Neural progenitor cell (in vitro differentiated cells): ENCODE results near the gene ADCY6. TPM values are rescaled to one million over a fixed set of nuclear protein-coding genes. Genes with fewer than 3 reads are reported as not detected.

Experiments
- DNase-seq: peaks from one replicate; pipeline ENCODE4 v3.0.0-alpha.2; 2016; ENCODE audit warnings: low spot score
- H2AFZ ChIP-seq: fragments of 200-600 bp; sonication (generic); replicated peaks from 2 replicates; pipeline ENCODE4 v1.6.1; 2016; ENCODE audit warnings: antibody characterized with exemption
- H3F3A ChIP-seq: fragments of 200-600 bp; sonication (generic); 2 replicates; pipeline ENCODE4 v1.6.1; 2016; ENCODE audit warnings: antibody characterized with exemption, low read depth
- H3K27ac ChIP-seq: fragments of 200-600 bp; sonication (generic); 2 replicates; pipeline ENCODE4 v1.5.1; 2016; ENCODE audit warnings: mild to moderate bottlenecking
- H3K27me3 ChIP-seq: fragments of 200-600 bp; sonication (generic); 2 replicates; pipeline ENCODE4 v1.6.1; 2016; ENCODE audit warnings: mild to moderate bottlenecking, moderate library complexity
- H3K36me3 ChIP-seq: fragments of 200-600 bp; sonication (generic); 2 replicates; pipeline ENCODE4 v1.5.1; 2016
- H3K4me1 ChIP-seq: fragments of 200-600 bp; sonication (generic); 2 replicates; pipeline ENCODE4 v1.6.1; 2016; ENCODE audit warnings: mixed run types
- H3K4me2 ChIP-seq: fragments of 200-600 bp; sonication (generic); 2 replicates; pipeline ENCODE4 v1.6.1; 2016
- H3K4me3 ChIP-seq: fragments of 200-600 bp; sonication (generic); 2 replicates; pipeline ENCODE4 v1.5.1; 2016
- H3K79me2 ChIP-seq: fragments of 200-600 bp; sonication (generic); 2 replicates; pipeline ENCODE4 v1.6.1; 2016; ENCODE audit warnings: low read depth
- H3K9ac ChIP-seq: fragments of 200-600 bp; sonication (generic); 2 replicates; pipeline ENCODE4 v1.6.1; 2016
- H3K9me3 ChIP-seq: fragments of 200-600 bp; sonication (generic); 2 replicates; pipeline ENCODE4 v1.5.1; 2016; ENCODE audit warnings: low read depth
- H4K20me1 ChIP-seq: fragments of 200-600 bp; sonication (generic); 2 replicates; pipeline ENCODE4 v1.6.1; 2016; ENCODE audit warnings: low read depth
- H3K27ac Mint-ChIP-seq: 3 replicates; pipeline ENCODE4 v1.8.0; 2021; ENCODE audit warnings: mixed read lengths
- H3K27me3 Mint-ChIP-seq: 2 replicates; pipeline ENCODE4 v1.8.0; 2022; ENCODE audit warnings: low read depth, mild to moderate bottlenecking, inconsistent platforms, moderate library complexity, mixed read lengths; ENCODE audit not compliant: insufficient read depth
- H3K36me3 Mint-ChIP-seq: 3 replicates; pipeline ENCODE4 v1.8.0; 2021; ENCODE audit warnings: mixed read lengths
- H3K4me1 Mint-ChIP-seq: 3 replicates; pipeline ENCODE4 v1.8.0; 2021; ENCODE audit warnings: mixed read lengths
- H3K4me3 Mint-ChIP-seq: 3 replicates; pipeline ENCODE4 v1.8.0; 2021; ENCODE audit warnings: mild to moderate bottlenecking, moderate library complexity, mixed read lengths
- H3K9me3 Mint-ChIP-seq: 3 replicates; pipeline ENCODE4 v1.8.0; 2020; ENCODE audit warnings: mixed read lengths
- EZH2 ChIP-seq: fragments of 200-600 bp; sonication (generic); IDR thresholded peaks from 2 replicates; pipeline ENCODE4 v1.6.1; 2017; ENCODE audit warnings: antibody characterized with exemption, mild to moderate bottlenecking, moderate library complexity
- EZH2phosphoT487 ChIP-seq: fragments of 200-600 bp; sonication (generic); IDR thresholded peaks from 2 replicates; pipeline ENCODE4 v1.6.1; 2017; ENCODE audit warnings: antibody characterized with exemption
- total RNA-seq: library from RNA; depleted of rRNA; stranded (reverse); fragments of >200 nt; gene quantifications from 2 replicates; pipeline ENCODE4 v1.2.3, GENCODE V29; 2015; ENCODE audit warnings: low replicate concordance
- TF ChIP-seq, protein P1 (sequence below): fragments of 200-600 bp; sonication (generic); IDR thresholded peaks from 2 replicates; pipeline ENCODE4 v1.5.1; 2017; ENCODE audit warnings: antibody characterized with exemption, mild to moderate bottlenecking

Gene ADCY6
- total RNA-seq, 1 donor from 2014 or later: 22.4 TPM

DNA sequence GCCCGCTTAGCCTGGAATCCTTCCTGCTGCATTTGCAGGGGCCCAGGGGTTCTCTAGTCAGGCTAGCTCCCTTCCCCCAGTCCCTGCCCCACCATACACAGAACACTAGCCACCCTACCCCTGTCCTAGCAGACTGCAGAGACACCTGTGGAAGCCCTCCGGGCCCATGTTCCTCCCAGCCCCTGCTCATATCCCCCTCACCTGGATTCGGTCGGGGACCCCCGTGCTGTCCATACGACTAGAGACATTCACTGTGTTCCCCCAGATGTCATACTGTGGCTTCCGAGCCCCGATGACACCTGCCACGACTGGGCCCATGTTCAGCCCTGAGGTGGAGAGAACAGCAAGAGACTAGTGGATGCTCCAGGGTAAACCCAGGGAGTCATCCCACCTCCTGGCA lies 20.2 kb downstream of the ADCY6 start:
- Mint-ChIP-seq H3K9me3 (no peaks in the 10 kb centered on the region), H3K4me3 (no peak overlapping the region), H3K27ac (peak overlapping the region; percentile 78), H3K36me3 (peaks cover 42% of the 10 kb centered on the region), H3K27me3 (peaks cover 13% of the 10 kb centered on the region), H3K4me1 (peaks cover 18% of the 10 kb centered on the region)
- Histone ChIP-seq H3F3A (peaks cover 17% of the 10 kb centered on the region), H2AFZ (no peak overlapping the region), H3K4me3 (no peak overlapping the region), H3K9ac (no peak overlapping the region), H3K9me3 (no peaks in the 10 kb centered on the region), H3K27ac (no peak overlapping the region), H4K20me1 (peaks cover 19% of the 10 kb centered on the region), H3K4me2 (peak overlapping the region; percentile 42), H3K4me1 (peaks cover 17% of the 10 kb centered on the region), H3K27me3 (no peaks in the 10 kb centered on the region), H3K36me3 (no peaks in the 10 kb centered on the region), H3K79me2 (no peaks in the 10 kb centered on the region)
- TF ChIP-seq EZH2 (no peak), EZH2phosphoT487 (no peak)
- TF ChIP-seq, protein P1, sequence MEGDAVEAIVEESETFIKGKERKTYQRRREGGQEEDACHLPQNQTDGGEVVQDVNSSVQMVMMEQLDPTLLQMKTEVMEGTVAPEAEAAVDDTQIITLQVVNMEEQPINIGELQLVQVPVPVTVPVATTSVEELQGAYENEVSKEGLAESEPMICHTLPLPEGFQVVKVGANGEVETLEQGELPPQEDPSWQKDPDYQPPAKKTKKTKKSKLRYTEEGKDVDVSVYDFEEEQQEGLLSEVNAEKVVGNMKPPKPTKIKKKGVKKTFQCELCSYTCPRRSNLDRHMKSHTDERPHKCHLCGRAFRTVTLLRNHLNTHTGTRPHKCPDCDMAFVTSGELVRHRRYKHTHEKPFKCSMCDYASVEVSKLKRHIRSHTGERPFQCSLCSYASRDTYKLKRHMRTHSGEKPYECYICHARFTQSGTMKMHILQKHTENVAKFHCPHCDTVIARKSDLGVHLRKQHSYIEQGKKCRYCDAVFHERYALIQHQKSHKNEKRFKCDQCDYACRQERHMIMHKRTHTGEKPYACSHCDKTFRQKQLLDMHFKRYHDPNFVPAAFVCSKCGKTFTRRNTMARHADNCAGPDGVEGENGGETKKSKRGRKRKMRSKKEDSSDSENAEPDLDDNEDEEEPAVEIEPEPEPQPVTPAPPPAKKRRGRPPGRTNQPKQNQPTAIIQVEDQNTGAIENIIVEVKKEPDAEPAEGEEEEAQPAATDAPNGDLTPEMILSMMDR: no peak
- no peak for DNase-seq

DNA sequence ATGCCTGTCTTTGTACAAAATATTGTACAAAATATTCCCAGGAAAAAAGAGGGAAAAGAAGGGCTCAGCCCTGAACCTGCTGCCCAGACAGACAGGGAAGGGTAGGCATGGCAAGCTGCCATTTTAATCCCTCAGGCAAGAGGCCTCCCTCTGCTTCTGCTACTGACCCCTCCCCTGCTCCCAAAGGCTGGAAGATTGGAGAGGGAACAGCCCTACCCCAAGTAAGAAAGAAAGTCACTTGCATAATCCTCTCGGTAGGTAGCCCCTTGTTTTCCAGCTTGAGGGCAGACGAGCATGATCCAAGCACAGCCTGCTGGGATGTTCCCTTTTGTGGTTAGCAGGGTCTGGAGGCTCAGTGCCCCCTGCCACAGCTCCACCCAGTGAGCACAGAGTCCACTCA lies 20.7 kb downstream of the ADCY6 start:
- H3K36me3 ChIP-seq: no peaks in the 10 kb centered on the region
- no peaks in the 10 kb centered on the region for H3K27me3 ChIP-seq
- peaks cover 17% of the 10 kb centered on the region for H3F3A ChIP-seq
- Mint-ChIP-seq H3K27me3 (peaks cover 11% of the 10 kb centered on the region), H3K27ac (no peak overlapping the region), H3K36me3 (peaks cover 39% of the 10 kb centered on the region), H3K4me1 (peaks cover 18% of the 10 kb centered on the region), H3K4me3 (no peak overlapping the region), H3K9me3 (no peaks in the 10 kb centered on the region)
- H3K4me2 ChIP-seq: peak overlapping the region; percentile 45
- H3K9ac ChIP-seq: no peak overlapping the region
- no peak overlapping the region for H3K27ac ChIP-seq
- peak; percentile 79 for DNase-seq
- H3K4me1 ChIP-seq: peaks cover 17% of the 10 kb centered on the region
- TF ChIP-seq EZH2: no peak
- no peak for TF ChIP-seq EZH2phosphoT487
- TF ChIP-seq, protein P1: no peak
- H3K4me3 ChIP-seq: no peak overlapping the region
- no peaks in the 10 kb centered on the region for H3K9me3 ChIP-seq
- no peak overlapping the region for H2AFZ ChIP-seq
- peaks cover 19% of the 10 kb centered on the region for H4K20me1 ChIP-seq
- H3K79me2 ChIP-seq: no peaks in the 10 kb centered on the region

DNA sequence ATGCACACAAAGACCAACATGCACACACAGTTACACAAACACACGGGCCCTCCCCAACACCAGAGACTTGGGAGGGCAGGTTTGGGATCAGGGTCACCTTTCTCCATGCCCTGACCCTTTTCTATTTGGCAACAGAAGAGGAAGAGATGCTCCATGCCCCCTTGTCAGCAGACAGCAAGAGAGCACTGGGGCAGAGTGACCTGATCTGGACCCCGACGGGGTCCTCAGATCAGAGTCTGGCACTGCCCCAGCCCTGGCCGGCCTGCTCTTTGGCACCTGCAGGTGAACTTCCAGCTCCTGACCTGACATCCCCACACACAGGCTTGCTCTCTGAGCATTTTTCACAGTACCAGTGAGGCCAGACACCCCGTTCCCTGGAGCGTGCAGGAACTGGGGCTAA lies 21.4 kb downstream of the ADCY6 start:
- Histone ChIP-seq H4K20me1 (peaks cover 19% of the 10 kb centered on the region), H3K9me3 (no peaks in the 10 kb centered on the region), H3K27ac (no peak overlapping the region), H2AFZ (no peak overlapping the region), H3K9ac (no peak overlapping the region), H3K27me3 (no peaks in the 10 kb centered on the region), H3K79me2 (no peaks in the 10 kb centered on the region), H3K4me1 (peaks cover 17% of the 10 kb centered on the region), H3K4me2 (peak overlapping the region; percentile 45), H3K4me3 (no peak overlapping the region), H3K36me3 (no peaks in the 10 kb centered on the region), H3F3A (peaks cover 17% of the 10 kb centered on the region)
- H3K36me3 Mint-ChIP-seq: peaks cover 38% of the 10 kb centered on the region
- peaks cover 18% of the 10 kb centered on the region for H3K4me1 Mint-ChIP-seq
- H3K4me3 Mint-ChIP-seq: no peak overlapping the region
- TF ChIP-seq EZH2phosphoT487: no peak
- TF ChIP-seq, protein P1: no peak
- no peak for TF ChIP-seq EZH2
- H3K27ac Mint-ChIP-seq: no peak overlapping the region
- H3K9me3 Mint-ChIP-seq: no peaks in the 10 kb centered on the region
- DNase-seq: no peak
- H3K27me3 Mint-ChIP-seq: peaks cover 11% of the 10 kb centered on the region
